LNCAP (cell line): ENCODE data around the gene ARCN1.

ENCODE experiments used
- CTCF ChIP-seq: fragments of 450-650 bp; IDR thresholded peaks from 2 replicates; pipeline ENCODE4 v1.5.1; 2017; ENCODE audit warnings: mild to moderate bottlenecking

The ARCN1 gene

GRCh38 chr11:118622376-118623268 is 50.4 kb downstream of the ARCN1 start:
- no peak for TF ChIP-seq CTCF

GRCh38 chr11:118623269-118623655 is 51.1 kb downstream of the ARCN1 start:
- TF ChIP-seq CTCF: no peak

GRCh38 chr11:118625036-118625690 is 53.0 kb downstream of the ARCN1 start:
- TF ChIP-seq CTCF: no peak

- TF ChIP-seq CTCF: no peak
These were observed 53.8 kb downstream of the ARCN1 start for GRCh38 chr11:118625976-118626375.

GRCh38 chr11:118627566-118627965 is 55.4 kb downstream of the ARCN1 start:
- no peak for TF ChIP-seq CTCF

GRCh38 chr11:118628031-118628430 is 55.8 kb downstream of the ARCN1 start:
- no peak for TF ChIP-seq CTCF

GRCh38 chr11:118628432-118628831 is 56.2 kb downstream of the ARCN1 start:
- TF ChIP-seq CTCF: no peak
